Keratinocyte (primary cell): ENCODE results near the gene TSPYL6. TPM values are rescaled to one million over a fixed set of nuclear protein-coding genes. Genes with fewer than 3 reads are reported as not detected.

Experiments used
- DNase-seq: peaks from one replicate; pipeline ENCODE4 v3.0.0-alpha.2; 2011; ENCODE audit warnings: low read depth, missing footprints, low spot score
- FAIRE-seq: peaks from 2 replicates; lab custom pipeline; 2011; peaks lifted over from hg19 to GRCh38; lab: Jason Lieb, UNC
- H2AFZ ChIP-seq: 2 replicates; pipeline ENCODE4 v1.6.0; 2012; ENCODE audit warnings: low read length, control low read depth, inconsistent platforms; ENCODE audit not compliant: control insufficient read depth
- H3K27ac ChIP-seq: 2 replicates; pipeline ENCODE4 v1.5.1; 2011; ENCODE audit warnings: low read length; ENCODE audit not compliant: control insufficient read depth, insufficient read depth
- H3K27me3 ChIP-seq: 3 replicates; pipeline ENCODE4 v1.6.0; 2011; ENCODE audit warnings: low read length; ENCODE audit not compliant: control insufficient read depth, insufficient read depth; ENCODE audit errors: extremely low read depth
- H3K36me3 ChIP-seq, 2 experiments: 2 replicates in 1 of 2; 3 replicates in 1 of 2; pipeline ENCODE4 v1.5.1; 2011; ENCODE audit warnings: low read length in 2 of 2, mild to moderate bottlenecking in 1 of 2; ENCODE audit not compliant: control insufficient read depth in 2 of 2, insufficient read depth in 2 of 2; ENCODE audit errors: extremely low read depth in 1 of 2
- H3K4me1 ChIP-seq: 3 replicates; pipeline ENCODE4 v1.5.1; 2011; ENCODE audit warnings: low read length; ENCODE audit not compliant: control insufficient read depth, insufficient read depth; ENCODE audit errors: extremely low read depth
- H3K4me2 ChIP-seq: 3 replicates; pipeline ENCODE4 v1.6.0; 2011; ENCODE audit warnings: low read depth, low read length; ENCODE audit not compliant: control insufficient read depth, insufficient read depth; ENCODE audit errors: extremely low read depth
- H3K4me3 ChIP-seq, 3 experiments: fragments of 200-600 bp in 1 of 3; sonication (generic) in 1 of 3; 2 replicates in 2 of 3; 3 replicates in 1 of 3; pipeline ENCODE4 v1.5.1; 2011 to 2016; ENCODE audit warnings: low read length in 3 of 3, mild to moderate bottlenecking in 3 of 3, control low read depth in 2 of 3, inconsistent platforms in 1 of 3, low read depth in 1 of 3, mixed read lengths in 1 of 3, mixed run types in 1 of 3, moderate library complexity in 1 of 3; ENCODE audit not compliant: control insufficient read depth in 2 of 3, insufficient read depth in 2 of 3; ENCODE audit errors: extremely low read depth in 1 of 3
- H3K79me2 ChIP-seq: 2 replicates; pipeline ENCODE4 v1.6.0; 2012; ENCODE audit warnings: low read length; ENCODE audit not compliant: control insufficient read depth, insufficient read depth
- H3K9ac ChIP-seq: 3 replicates; pipeline ENCODE4 v1.6.0; 2011; ENCODE audit warnings: low read length; ENCODE audit not compliant: control insufficient read depth, insufficient read depth; ENCODE audit errors: extremely low read depth
- H3K9me1 ChIP-seq: 3 replicates; pipeline ENCODE4 v1.6.0; 2011; ENCODE audit warnings: low read length; ENCODE audit not compliant: control insufficient read depth, insufficient read depth; ENCODE audit errors: extremely low read depth
- H3K9me3 ChIP-seq: 2 replicates; pipeline ENCODE4 v1.5.1; 2012; ENCODE audit warnings: low read depth, low read length; ENCODE audit not compliant: control insufficient read depth
- H4K20me1 ChIP-seq: 3 replicates; pipeline ENCODE4 v1.6.0; 2011; ENCODE audit warnings: low read length; ENCODE audit not compliant: control insufficient read depth, insufficient read depth; ENCODE audit errors: extremely low read depth
- EZH2 ChIP-seq: IDR thresholded peaks from one replicate; pipeline ENCODE4 v1.6.1; 2012; ENCODE audit warnings: inconsistent platforms, mild to moderate bottlenecking, low read length, moderate library complexity
- dilution Hi-C: fragments of 300-500 bp; cut with MboI; formaldehyde crosslinking; loops from one replicate; pipeline ENCODE4 v1.7.0; 2020; ENCODE audit warnings: low sequenced_read_pairs; ENCODE audit not compliant: extremely low pct_ligation_motif_present
- polyA plus RNA-seq, 5 experiments: library from polyadenylated mRNA; depleted of rRNA in 3 of 5; stranded (reverse) in 3 of 5; stranded (forward) in 1 of 5; unstranded in 1 of 5; fragments of >200 nt; gene quantifications; 1 replicate in 1 of 5; 2 replicates in 3 of 5; 3 replicates in 1 of 5; pipeline versions ENCODE4 v1.2.1 to v1.2.3, GENCODE V29; 2011 to 2012; ENCODE audit warnings: missing spikeins in 2 of 5, low read depth in 1 of 5, low replicate concordance in 1 of 5
- TF ChIP-seq, protein P1 (sequence below), 3 experiments: IDR thresholded peaks in 1 of 3; conservative IDR thresholded peaks in 1 of 3; optimal IDR thresholded peaks in 1 of 3; 2 replicates in 2 of 3; 3 replicates in 1 of 3; pipeline versions ENCODE3 to v1.5.1; 2011; ENCODE audit warnings: low read length in 3 of 3, mild to moderate bottlenecking in 3 of 3, moderate library complexity in 2 of 3, control low read depth in 1 of 3, inconsistent platforms in 1 of 3; ENCODE audit not compliant: insufficient read depth in 2 of 3; ENCODE audit errors: extremely low read depth in 1 of 3

The TSPYL6 gene
- polyA plus RNA-seq, 1 donor (not counting 4 experiments of a cell fraction or from before 2014, with no cell fraction given), result not detected

DNA sequence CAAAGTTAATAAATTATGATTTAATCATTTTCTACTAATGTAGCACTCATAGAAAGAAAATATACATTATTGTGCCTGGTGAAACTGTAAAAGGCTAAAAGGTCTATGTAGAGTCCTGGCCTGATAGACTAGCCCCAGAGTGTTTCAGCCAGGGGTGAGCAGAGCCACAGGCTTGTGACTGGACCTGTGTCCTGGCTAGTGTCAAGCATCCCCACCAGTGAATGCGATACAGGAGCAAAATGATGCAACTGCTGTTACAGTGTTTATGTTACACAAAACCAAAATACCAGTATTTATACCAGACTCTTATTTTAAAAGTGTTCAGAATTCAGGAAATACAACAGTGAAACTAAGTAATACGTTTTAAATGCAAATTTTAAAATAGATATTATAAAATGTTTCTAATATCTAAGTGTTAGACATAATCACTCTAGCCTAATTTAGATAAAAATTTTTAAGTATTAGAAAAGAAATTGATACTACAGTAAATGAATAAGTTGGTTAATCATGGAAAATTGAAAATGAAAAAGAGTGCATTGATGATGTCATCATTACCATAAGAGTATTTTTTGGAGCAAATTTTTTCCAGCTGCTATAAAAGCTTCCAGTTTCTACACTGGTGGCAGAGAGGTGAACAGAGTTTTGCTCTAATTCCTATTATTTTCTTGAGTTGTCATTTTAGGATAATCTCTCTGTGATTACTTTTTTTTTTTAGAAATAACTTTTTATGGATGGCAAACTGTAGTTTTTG lies 6.2 kb upstream of the TSPYL6 start:
- Histone ChIP-seq H2AFZ (no peak overlapping the region), H3K4me2 (no peak overlapping the region), H4K20me1 (no peaks in the 10 kb centered on the region), H3K27ac (no peak overlapping the region), H3K4me1 (no peaks in the 10 kb centered on the region), H3K9ac (no peak overlapping the region), H3K4me3 (no peak overlapping the region), H3K27me3 (no peaks in the 10 kb centered on the region), H3K36me3 (no peaks in the 10 kb centered on the region), H3K9me1 (no peaks in the 10 kb centered on the region), H3K9me3 (no peaks in the 10 kb centered on the region), H3K79me2 (no peaks in the 10 kb centered on the region)
- FAIRE-seq (no peak), DNase-seq (no peak)
- TF ChIP-seq, protein P1, sequence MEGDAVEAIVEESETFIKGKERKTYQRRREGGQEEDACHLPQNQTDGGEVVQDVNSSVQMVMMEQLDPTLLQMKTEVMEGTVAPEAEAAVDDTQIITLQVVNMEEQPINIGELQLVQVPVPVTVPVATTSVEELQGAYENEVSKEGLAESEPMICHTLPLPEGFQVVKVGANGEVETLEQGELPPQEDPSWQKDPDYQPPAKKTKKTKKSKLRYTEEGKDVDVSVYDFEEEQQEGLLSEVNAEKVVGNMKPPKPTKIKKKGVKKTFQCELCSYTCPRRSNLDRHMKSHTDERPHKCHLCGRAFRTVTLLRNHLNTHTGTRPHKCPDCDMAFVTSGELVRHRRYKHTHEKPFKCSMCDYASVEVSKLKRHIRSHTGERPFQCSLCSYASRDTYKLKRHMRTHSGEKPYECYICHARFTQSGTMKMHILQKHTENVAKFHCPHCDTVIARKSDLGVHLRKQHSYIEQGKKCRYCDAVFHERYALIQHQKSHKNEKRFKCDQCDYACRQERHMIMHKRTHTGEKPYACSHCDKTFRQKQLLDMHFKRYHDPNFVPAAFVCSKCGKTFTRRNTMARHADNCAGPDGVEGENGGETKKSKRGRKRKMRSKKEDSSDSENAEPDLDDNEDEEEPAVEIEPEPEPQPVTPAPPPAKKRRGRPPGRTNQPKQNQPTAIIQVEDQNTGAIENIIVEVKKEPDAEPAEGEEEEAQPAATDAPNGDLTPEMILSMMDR (optimal IDR thresholded peaks at IDR 0.05 in 1 of 3, IDR thresholded peaks at IDR 0.05 in 1 of 3, conservative IDR thresholded peaks at IDR 0.05 in 1 of 3; ENCODE audit: extremely low read depth in 1 of 3, insufficient read depth in 2 of 3, low read length in 3 of 3), result no peak
- TF ChIP-seq EZH2, result no peak
- dilution Hi-C loops, result no loop called here

DNA sequence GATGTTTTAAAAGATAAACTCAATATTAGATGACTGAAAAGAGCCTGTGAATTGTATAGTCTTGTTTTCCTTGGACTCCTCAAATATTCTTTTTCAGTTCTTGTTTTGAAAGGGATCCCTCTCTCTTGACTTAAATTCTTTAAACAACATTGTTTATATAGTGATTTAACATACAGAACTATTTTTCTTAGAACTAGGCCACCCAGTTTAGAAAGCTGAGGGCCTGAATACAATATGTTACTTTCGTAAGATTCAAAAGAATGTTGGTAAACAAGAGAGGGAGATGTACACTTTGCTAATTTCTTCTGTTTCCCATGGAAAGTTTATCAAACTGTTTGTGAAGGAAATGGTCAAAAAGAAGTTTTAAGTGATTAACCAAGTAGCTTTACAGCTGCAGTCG lies 5.5 kb upstream of the TSPYL6 start:
- Histone ChIP-seq H3K36me3 (no peaks in the 10 kb centered on the region), H2AFZ (no peak overlapping the region), H3K4me2 (no peak overlapping the region), H3K27me3 (no peaks in the 10 kb centered on the region), H3K4me3 (no peak overlapping the region), H3K9me3 (no peaks in the 10 kb centered on the region), H3K9me1 (no peaks in the 10 kb centered on the region), H3K9ac (no peak overlapping the region), H3K27ac (no peak overlapping the region), H3K4me1 (no peaks in the 10 kb centered on the region), H3K79me2 (no peaks in the 10 kb centered on the region), H4K20me1 (no peaks in the 10 kb centered on the region)
- dilution Hi-C loops, result no loop called here
- no peak for TF ChIP-seq EZH2
- TF ChIP-seq, protein P1 (optimal IDR thresholded peaks at IDR 0.05 in 1 of 3, IDR thresholded peaks at IDR 0.05 in 1 of 3, conservative IDR thresholded peaks at IDR 0.05 in 1 of 3; ENCODE audit: extremely low read depth in 1 of 3, insufficient read depth in 2 of 3, low read length in 3 of 3), result no peak
- FAIRE-seq (no peak), DNase-seq (no peak)
